GM19452 (cell line): ENCODE data around the gene MARS1.
"Not testable (repeated sequence)": the region's sequence is repeated elsewhere in the genome, so short reads cannot be mapped to it uniquely, and the experiment has no call there.

Experiments used
- ATAC-seq: cut with Tn5 transposase; IDR thresholded peaks from one replicate; pipeline ENCODE4 v1.9.1; 2021; ENCODE audit not compliant: unreplicated experiment

The MARS1 gene

GRCh38 chr12:57547288-57548012 is 59.6 kb downstream of the MARS1 start:
- no peak for ATAC-seq

- no peak for ATAC-seq
Measured at GRCh38 chr12:57548013-57548315, 60.1 kb downstream of the MARS1 start.

- no peak for ATAC-seq
Measured at GRCh38 chr12:57548488-57548887, 60.6 kb downstream of the MARS1 start.

GRCh38 chr12:57549203-57549908 is 61.5 kb downstream of the MARS1 start:
- no peak for ATAC-seq

GRCh38 chr12:57549909-57550640 is 62.2 kb downstream of the MARS1 start, which contains the start of gene KIF5A:
KIF5A (plus strand) TSS chr12:57550044; CDS start chr12:57550272, 228 bp downstream.
- ATAC-seq: no peak

GRCh38 chr12:57550641-57551549 is 63.0 kb downstream of the MARS1 start:
- no peak for ATAC-seq

GRCh38 chr12:57551637-57552305 is 63.9 kb downstream of the MARS1 start:
- ATAC-seq: no peak

- no peak for ATAC-seq
Measured at GRCh38 chr12:57552306-57552651, 64.4 kb downstream of the MARS1 start.

- no peak for ATAC-seq
Measured at GRCh38 chr12:57552835-57553313, 65.0 kb downstream of the MARS1 start.

GRCh38 chr12:57553343-57554202 is 65.7 kb downstream of the MARS1 start:
- ATAC-seq: no peak

GRCh38 chr12:57554453-57554852 is 66.6 kb downstream of the MARS1 start:
- ATAC-seq: no peak

GRCh38 chr12:57554897-57555296 is 67.0 kb downstream of the MARS1 start:
- ATAC-seq: no peak

GRCh38 chr12:57558864-57559263 is 71.0 kb downstream of the MARS1 start:
- ATAC-seq: no peak

GRCh38 chr12:57560516-57560915 is 72.6 kb downstream of the MARS1 start:
- no peak for ATAC-seq

- not testable (repeated sequence) for ATAC-seq
Measured at GRCh38 chr12:57561117-57561516, 73.2 kb downstream of the MARS1 start.

- ATAC-seq: no peak
Measured at GRCh38 chr12:57563358-57563757, 75.5 kb downstream of the MARS1 start.

- no peak for ATAC-seq
Measured at GRCh38 chr12:57564178-57564740, 76.4 kb downstream of the MARS1 start.
